CD4-positive, alpha-beta T cell (primary cell): Measurements from ENCODE around the gene ANO2. TPM values are rescaled to one million over a fixed set of nuclear protein-coding genes. Genes with fewer than 3 reads are reported as not detected.

Experiments
- ATAC-seq: fragments of 200-7000 bp; cut with Tn5 transposase; one replicate; pipeline ENCODE4 v1.10.0; 2022; ENCODE audit warnings: mild to moderate bottlenecking; ENCODE audit not compliant: poor library complexity
- CTCF ChIA-PET: fragments of 350-600 bp; sonication (Branson Sonifier 250); formaldehyde crosslinking; loops from one replicate; lab custom pipeline; 2021; ENCODE audit warnings: antibody characterized with exemption, inconsistent platforms; lab: Charles Lee
- POLR2A ChIA-PET: fragments of 350-600 bp; sonication (Branson Sonifier 250); formaldehyde crosslinking; loops from one replicate; lab custom pipeline; 2021; ENCODE audit warnings: antibody characterized with exemption, inconsistent platforms; lab: Charles Lee
- DNase-seq, 14 experiments: peaks; one replicate each; pipeline ENCODE4 v3.0.0-alpha.2; 2013 to 2020; ENCODE audit warnings: mixed read lengths in 2 of 14
- H3K27ac ChIP-seq, 2 donors: one replicate each; pipeline versions ENCODE4 v1.5.1 to v1.7.0; 2013; ENCODE audit warnings: low read length in 2 of 2, low read depth in 1 of 2, mild to moderate bottlenecking in 1 of 2
- H3K27me3 ChIP-seq, 2 experiments: 1 replicate in 1 of 2; 2 replicates in 1 of 2; pipeline versions ENCODE4 v1.6.1 to v1.7.0; 2013; ENCODE audit warnings: low read length in 2 of 2, control low read depth in 1 of 2, mild to moderate bottlenecking in 1 of 2, moderate library complexity in 1 of 2; ENCODE audit not compliant: insufficient read depth in 2 of 2, control insufficient read depth in 1 of 2
- H3K36me3 ChIP-seq: one replicate; pipeline ENCODE4 v1.6.1; 2013; ENCODE audit warnings: low read length, control low read depth; ENCODE audit not compliant: insufficient read depth
- H3K4me1 ChIP-seq: one replicate; pipeline ENCODE4 v1.6.1; 2013; ENCODE audit warnings: low read length, control low read depth; ENCODE audit not compliant: insufficient read depth
- H3K4me3 ChIP-seq: one replicate; pipeline ENCODE4 v1.5.1; 2013; ENCODE audit warnings: mild to moderate bottlenecking, low read length, moderate library complexity
- H3K9me3 ChIP-seq, 2 experiments: 1 replicate in 1 of 2; 2 replicates in 1 of 2; pipeline versions ENCODE4 v1.6.1 to v1.7.0; 2013; ENCODE audit warnings: low read length in 2 of 2, mild to moderate bottlenecking in 2 of 2, control low read depth in 1 of 2, moderate library complexity in 1 of 2; ENCODE audit not compliant: control insufficient read depth in 1 of 2, insufficient read depth in 1 of 2
- H3K27ac Mint-ChIP-seq: one replicate; pipeline ENCODE4 v1.8.0; 2020; ENCODE audit warnings: mixed read lengths
- H3K27me3 Mint-ChIP-seq: one replicate; pipeline ENCODE4 v1.8.0; 2021; ENCODE audit warnings: mixed read lengths
- H3K36me3 Mint-ChIP-seq: one replicate; pipeline ENCODE4 v1.8.0; 2021; ENCODE audit warnings: low read depth, mixed read lengths
- H3K4me1 Mint-ChIP-seq: one replicate; pipeline ENCODE4 v1.8.0; 2021; ENCODE audit warnings: low read depth, mixed read lengths
- H3K4me3 Mint-ChIP-seq: one replicate; pipeline ENCODE4 v1.8.0; 2020; ENCODE audit warnings: mild to moderate bottlenecking, mixed read lengths
- H3K9me3 Mint-ChIP-seq: one replicate; pipeline ENCODE4 v1.8.0; 2020; ENCODE audit warnings: mixed read lengths
- CTCF ChIP-seq: fragments of 200-600 bp; IDR thresholded peaks from one replicate; pipeline ENCODE4 v1.8.0; 2022; ENCODE audit warnings: antibody characterized with exemption, mild to moderate bottlenecking
- intact Hi-C, 2 experiments: fragments of 100-400 bp; cut with DNase I in 1 of 2; cut with micrococcal nuclease in 1 of 2; formaldehyde crosslinking; loops; one replicate each; pipeline versions ENCODE4 v1.15.1 to v1.9.0; 2023 to 2025; cut with DNase I, micrococcal nuclease
- total RNA-seq, 174 experiments: library from RNA in 2 of 174; stranded (reverse) in 2 of 174; gene quantifications; one replicate each; pipeline ENCODE4 v1.2.3 and lab custom pipeline; 2021 to 2026

The ANO2 gene
- total RNA-seq, 2 experiments from 2014 or later = not detected

- ChIA-PET POLR2A (no interaction called here), CTCF (no interaction called here)
- Histone ChIP-seq H3K4me1 (no peaks in the 10 kb centered on the region), H3K9me3 (no peaks in the 10 kb centered on the region), H3K4me3 (no peak overlapping the region), H3K27ac (no peak overlapping the region), H3K27me3 (peaks cover 0 to 5% of the 10 kb centered on the region in 2 experiments), H3K36me3 (no peaks in the 10 kb centered on the region)
- intact Hi-C loops = no loop called here
- TF ChIP-seq CTCF = no peak
- H3K27me3 Mint-ChIP-seq = peaks cover 7% of the 10 kb centered on the region
- H3K36me3 Mint-ChIP-seq = no peaks in the 10 kb centered on the region
- DNase-seq (no peak), ATAC-seq (no peak)
- no peaks in the 10 kb centered on the region for H3K9me3 Mint-ChIP-seq
- no peaks in the 10 kb centered on the region for H3K4me1 Mint-ChIP-seq
- H3K27ac Mint-ChIP-seq = no peak overlapping the region
- no peak overlapping the region for H3K4me3 Mint-ChIP-seq
Observed at GRCh38 chr12:5582018-5582417, 363.0 kb downstream of the ANO2 start.

GRCh38 chr12:5581616-5582015 lies 363.4 kb downstream of the ANO2 start:
- H3K27ac Mint-ChIP-seq = no peak overlapping the region
- H3K36me3 Mint-ChIP-seq = no peaks in the 10 kb centered on the region
- H3K9me3 Mint-ChIP-seq = no peaks in the 10 kb centered on the region
- no peak for ATAC-seq
- ChIA-PET CTCF (no interaction called here), POLR2A (no interaction called here)
- no peak for TF ChIP-seq CTCF
- H3K4me1 Mint-ChIP-seq = no peaks in the 10 kb centered on the region
- Histone ChIP-seq H3K36me3 (no peaks in the 10 kb centered on the region), H3K4me1 (no peaks in the 10 kb centered on the region), H3K4me3 (no peak overlapping the region), H3K27me3 (peaks cover 0 to 5% of the 10 kb centered on the region in 2 experiments), H3K27ac (no peak overlapping the region), H3K9me3 (no peaks in the 10 kb centered on the region)
- no peak for DNase-seq
- H3K4me3 Mint-ChIP-seq = no peak overlapping the region
- intact Hi-C loops = no loop called here
- H3K27me3 Mint-ChIP-seq = peaks cover 7% of the 10 kb centered on the region

GRCh38 chr12:5581019-5581418 lies 364.0 kb downstream of the ANO2 start:
- POLR2A ChIA-PET = no interaction called here
- Histone ChIP-seq H3K4me3 (no peak overlapping the region), H3K27me3 (peaks cover 0 to 5% of the 10 kb centered on the region in 2 experiments), H3K27ac (no peak overlapping the region), H3K9me3 (no peaks in the 10 kb centered on the region), H3K4me1 (no peaks in the 10 kb centered on the region), H3K36me3 (no peaks in the 10 kb centered on the region)
- DNase-seq = no peak
- no peaks in the 10 kb centered on the region for H3K36me3 Mint-ChIP-seq
- no peaks in the 10 kb centered on the region for H3K9me3 Mint-ChIP-seq
- CTCF ChIA-PET = no interaction called here
- no peak for TF ChIP-seq CTCF
- intact Hi-C loops = no loop called here
- H3K4me1 Mint-ChIP-seq = no peaks in the 10 kb centered on the region
- no peak for ATAC-seq
- H3K27me3 Mint-ChIP-seq = peaks cover 7% of the 10 kb centered on the region
- H3K27ac Mint-ChIP-seq = no peak overlapping the region
- H3K4me3 Mint-ChIP-seq = no peak overlapping the region
